BJ (cell line): ENCODE data around the gene GALNT7. TPM values are rescaled to one million over a fixed set of nuclear protein-coding genes. Genes with fewer than 3 reads are reported as not detected.

Experiments used
- CTCF ChIA-PET: fragments of 350-600 bp; formaldehyde crosslinking; extraction: SDS; loops from one replicate; lab custom pipeline; 2021; ENCODE audit warnings: antibody characterized with exemption, inconsistent platforms; lab: Yijun Ruan, JAX
- POLR2A ChIA-PET: fragments of 300-600 bp; sonication (Branson Sonifier 250); formaldehyde crosslinking; extraction: SDS; loops from one replicate; lab custom pipeline; 2021; ENCODE audit warnings: antibody characterized with exemption; lab: Charles Lee
- DNase-seq: peaks from one replicate; pipeline ENCODE4 v3.0.0-alpha.2; 2011; ENCODE audit warnings: low read depth
- H3K27me3 ChIP-seq: 2 replicates; pipeline ENCODE4 v1.6.0; 2011; ENCODE audit warnings: low read length; ENCODE audit not compliant: control insufficient read depth, insufficient read depth
- H3K36me3 ChIP-seq: 2 replicates; pipeline ENCODE4 v1.5.1; 2011; ENCODE audit warnings: low read length; ENCODE audit not compliant: control insufficient read depth, insufficient read depth
- H3K4me3 ChIP-seq: 2 replicates; pipeline ENCODE4 v1.5.1; 2011; ENCODE audit warnings: low read depth, mild to moderate bottlenecking, control low read depth, low read length
- CTCF ChIP-seq: IDR thresholded peaks from 2 replicates; pipeline ENCODE4 v1.5.1; 2011; ENCODE audit warnings: low read depth, mild to moderate bottlenecking, control low read depth, inconsistent platforms, low read length, moderate library complexity; ENCODE audit not compliant: insufficient read depth
- polyA plus RNA-seq: library from polyadenylated mRNA; depleted of rRNA; stranded (reverse); fragments of >200 nt; gene quantifications from 2 replicates; pipeline ENCODE4 v1.2.3, GENCODE V29; 2011

Gene GALNT7
- polyA plus RNA-seq, 1 experiment = 6.3 TPM

DNA sequence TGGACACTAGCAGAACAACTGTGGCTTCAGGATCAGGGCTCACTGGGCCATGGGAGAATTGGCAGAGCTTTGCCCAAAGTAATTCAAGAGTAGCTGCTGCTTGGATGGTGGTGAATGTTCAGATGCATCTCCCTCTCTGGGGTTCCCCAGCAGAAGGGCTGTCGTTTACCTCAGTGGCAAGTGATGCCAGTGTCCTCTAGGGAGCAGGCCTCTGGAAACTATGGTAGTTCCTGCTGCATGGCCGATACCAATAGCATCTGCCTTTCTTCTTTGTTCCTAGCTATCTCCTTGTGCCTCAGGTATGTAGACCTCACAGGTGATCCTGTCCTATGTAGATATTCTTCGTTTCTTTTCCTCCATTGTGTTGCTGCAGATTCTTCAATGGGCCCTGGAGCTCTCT, 139.2 kb downstream of the GALNT7 start:
- ChIA-PET CTCF (interaction anchor here (0.5 to 1.9 kb wide), 5 partner anchors 11 to 676 kb away, joined by 3 to 6 read pairs (median 3); no protein-coding TSS in a partner anchor), POLR2A (no interaction called here)
- Histone ChIP-seq H3K4me3 (no peak overlapping the region), H3K36me3 (no peaks in the 10 kb centered on the region), H3K27me3 (no peaks in the 10 kb centered on the region)
- DNase-seq = no peak
- TF ChIP-seq CTCF = no peak

DNA sequence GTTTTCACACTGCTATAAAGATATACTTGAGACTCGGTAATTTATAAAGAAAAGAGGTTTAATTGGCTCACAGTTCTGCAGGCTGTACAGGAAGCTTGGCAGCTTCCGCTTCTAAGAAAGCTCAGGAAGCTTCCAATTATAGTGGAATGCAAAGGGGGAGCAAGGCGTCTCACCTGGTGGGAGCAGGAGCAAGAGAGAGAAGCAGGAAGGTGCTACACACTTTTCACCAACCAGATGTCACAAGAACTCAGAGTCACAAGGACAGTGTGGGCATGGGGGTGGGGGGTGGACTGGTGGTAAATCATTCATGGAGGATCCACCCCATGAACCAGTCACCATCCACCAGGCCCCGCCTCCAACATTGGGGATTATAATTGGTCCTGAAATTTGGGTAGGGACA, 142.8 kb downstream of the GALNT7 start:
- H3K27me3 ChIP-seq = no peaks in the 10 kb centered on the region
- ChIA-PET CTCF (interaction anchor here (1.7 to 2.3 kb wide), 2 partner anchors 10 to 105 kb away, joined by 3 to 6 read pairs; no protein-coding TSS in a partner anchor), POLR2A (no interaction called here)
- H3K36me3 ChIP-seq = no peaks in the 10 kb centered on the region
- TF ChIP-seq CTCF = no peak
- H3K4me3 ChIP-seq = no peak overlapping the region
- no peak for DNase-seq

DNA sequence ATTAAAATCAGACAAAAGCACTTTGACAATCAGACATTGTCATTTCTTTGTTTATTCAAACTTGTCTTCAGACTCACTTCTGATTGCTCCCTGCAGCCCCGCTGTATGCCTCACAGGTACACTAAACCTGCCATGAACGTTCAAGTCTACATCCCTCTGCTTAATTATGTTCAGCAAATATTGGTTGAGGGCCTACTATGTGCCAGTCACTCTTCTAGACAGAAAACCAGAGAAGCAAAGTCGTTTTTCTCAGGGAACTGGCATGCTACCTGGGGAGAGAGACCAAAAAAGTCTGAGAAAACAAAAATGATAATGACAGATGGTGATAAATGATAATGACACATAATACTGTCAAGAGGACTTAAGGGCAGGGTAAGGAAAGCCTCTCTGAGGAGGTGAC, 146.1 kb downstream of the GALNT7 start:
- ChIA-PET POLR2A (no interaction called here), CTCF (interaction anchor here (0.9 to 1.7 kb wide), 2 partner anchors 13 to 106 kb away, joined by 3 to 8 read pairs; no protein-coding TSS in a partner anchor)
- no peaks in the 10 kb centered on the region for H3K27me3 ChIP-seq

DNA sequence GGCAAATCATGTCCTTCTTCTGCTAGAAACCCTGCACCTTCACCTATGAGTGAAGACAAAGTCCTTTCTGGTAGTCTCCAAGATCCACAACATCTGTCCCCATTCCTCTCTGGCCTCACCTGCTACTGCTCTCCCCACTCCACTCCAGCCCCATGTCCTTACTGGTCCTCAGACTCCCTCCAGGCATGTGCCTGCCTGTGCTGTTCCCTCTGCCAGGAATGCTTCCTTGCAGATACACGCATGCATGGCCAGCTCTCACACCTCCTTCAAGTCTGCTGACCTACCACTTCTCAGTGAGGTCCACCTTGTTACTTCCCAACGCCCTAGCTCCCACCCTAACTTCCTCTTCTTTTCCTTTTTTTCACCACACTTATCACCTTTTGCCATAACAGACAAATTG, 147.4 kb downstream of the GALNT7 start:
- H3K36me3 ChIP-seq = no peaks in the 10 kb centered on the region
- CTCF ChIA-PET = interaction anchor here (8.6 kb wide), 1 partner anchor 101 kb away, joined by 186 read pairs; no protein-coding TSS in a partner anchor
- DNase-seq = no peak
- H3K4me3 ChIP-seq = no peak overlapping the region
- no peak for TF ChIP-seq CTCF
- H3K27me3 ChIP-seq = no peaks in the 10 kb centered on the region
- POLR2A ChIA-PET = no interaction called here

More for the DNA sequence above, 146.1 kb downstream of the GALNT7 start:
- no peak for TF ChIP-seq CTCF
- H3K4me3 ChIP-seq = no peak overlapping the region
- no peaks in the 10 kb centered on the region for H3K36me3 ChIP-seq
- DNase-seq = no peak

- DNase-seq = no peak
- CTCF ChIA-PET = interaction anchor here (1.0 to 8.6 kb wide), 4 partner anchors 18 to 100 kb away, joined by 3 to 186 read pairs (median 12); partner anchors contain the start of gene HMGB2
- no peaks in the 10 kb centered on the region for H3K27me3 ChIP-seq
- H3K36me3 ChIP-seq = no peaks in the 10 kb centered on the region
- no peak overlapping the region for H3K4me3 ChIP-seq
- POLR2A ChIA-PET = no interaction called here
- peak; percentile 35; the same call in 1 of the 2 replicates for TF ChIP-seq CTCF
Measured at GRCh38 chr4:173317004-173317403, 148.4 kb downstream of the GALNT7 start.
